ENCODE data around the gene PLEKHO1.

PLEKHO1 gene

GRCh38 chr1:150151291-150152181 is 1.8 kb downstream of the PLEKHO1 start:
- peak; percentile 62 for DNase-seq

DNA sequence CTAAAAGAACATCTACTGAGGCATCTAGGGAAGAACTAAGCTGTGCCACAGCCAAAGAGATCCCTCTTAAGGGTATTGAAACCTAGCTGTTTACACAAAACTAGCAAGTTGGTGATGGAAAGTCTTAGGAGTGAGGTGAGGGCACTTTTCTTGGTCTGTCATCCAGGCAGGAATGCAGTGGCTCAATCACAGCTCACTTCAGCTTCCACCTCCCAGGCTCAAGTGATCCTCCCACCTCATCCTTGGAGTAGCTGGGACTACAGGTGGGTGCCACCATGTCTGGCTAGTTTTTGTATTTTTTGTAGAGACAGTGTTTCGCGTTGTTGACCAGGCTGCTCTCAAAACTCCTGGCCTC is 2.4 kb downstream of the PLEKHO1 start:
- no peak for DNase-seq

- no peak for DNase-seq
Measured at GRCh38 chr1:150152772-150153456, 3.2 kb downstream of the PLEKHO1 start.

DNA sequence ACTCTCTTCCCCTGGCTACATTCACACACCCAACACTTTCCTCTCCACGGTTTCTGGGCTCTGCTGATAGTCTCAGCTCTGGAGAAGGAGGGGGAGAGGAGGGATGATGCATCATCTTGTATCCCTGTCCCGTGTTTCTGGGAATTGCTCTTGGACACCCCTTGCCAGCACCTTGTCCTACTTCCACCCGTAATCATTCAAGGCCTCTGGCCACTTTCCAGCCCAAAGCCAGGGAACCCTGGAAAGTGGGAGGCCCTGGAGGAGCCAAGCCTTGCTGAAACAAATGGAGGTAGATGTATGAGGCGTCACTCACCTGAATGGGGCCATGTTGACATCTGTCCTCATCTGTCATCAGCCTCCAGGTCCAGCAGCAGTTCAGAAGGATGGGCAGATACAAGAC is 4.4 kb downstream of the PLEKHO1 start:
- no peak for DNase-seq

GRCh38 chr1:150155413-150156071 is 5.8 kb downstream of the PLEKHO1 start:
- DNase-seq: no peak

DNA sequence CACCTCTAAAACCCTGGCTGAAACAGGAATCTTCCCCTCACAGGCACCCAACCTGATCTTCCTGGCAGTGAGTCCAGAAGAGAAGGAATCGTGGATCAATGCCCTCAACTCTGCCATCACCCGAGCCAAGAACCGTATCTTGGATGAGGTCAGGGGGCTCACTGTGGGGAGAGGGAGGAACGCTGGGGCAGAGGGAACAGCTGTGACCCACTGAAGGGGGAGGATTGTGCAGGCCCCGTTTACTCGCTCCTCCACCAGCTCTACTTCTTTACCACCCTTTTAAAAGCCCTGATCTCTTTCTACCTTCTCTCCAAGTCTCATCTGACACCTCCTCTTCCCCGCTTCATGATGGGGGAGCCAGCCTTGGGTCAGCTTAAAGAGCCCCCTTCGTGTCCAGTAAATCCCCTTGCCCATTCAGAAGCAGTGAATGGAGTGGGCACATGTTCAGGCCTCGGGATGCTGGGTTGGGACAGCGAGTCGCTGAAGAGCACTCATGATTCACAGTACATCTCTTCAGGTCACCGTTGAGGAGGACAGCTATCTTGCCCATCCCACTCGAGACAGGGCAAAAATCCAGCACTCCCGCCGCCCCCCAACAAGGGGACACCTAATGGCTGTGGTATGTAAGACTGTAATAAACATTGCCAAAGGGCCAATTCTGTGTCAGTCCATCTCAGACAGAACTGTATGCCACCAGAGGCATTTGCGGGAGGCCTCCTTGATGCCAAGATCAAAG is 7.3 kb downstream of the PLEKHO1 start:
- no peak for DNase-seq

DNA sequence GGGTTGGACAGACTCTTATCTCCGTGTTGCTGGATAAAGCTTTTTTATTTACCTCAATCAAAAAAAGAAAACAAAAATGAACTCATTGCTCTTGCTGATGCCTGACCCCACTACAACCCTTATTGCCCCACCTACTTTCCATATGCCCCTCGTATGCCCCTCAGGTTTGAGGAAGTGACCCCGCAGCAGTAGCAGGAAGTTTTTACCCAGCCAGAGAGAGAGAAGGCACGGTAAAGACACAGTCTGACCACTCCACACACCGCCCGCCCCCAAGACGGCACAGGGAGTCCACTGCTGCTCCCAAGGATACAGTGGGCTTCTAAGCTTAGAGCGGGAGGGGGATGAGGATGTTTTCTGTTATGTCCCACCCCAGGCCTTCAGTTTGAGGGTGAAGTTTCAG is 9.8 kb downstream of the PLEKHO1 start:
- no peak for DNase-seq

- no peak for DNase-seq
Measured at GRCh38 chr1:150160964-150161621, 11.4 kb downstream of the PLEKHO1 start.

DNA sequence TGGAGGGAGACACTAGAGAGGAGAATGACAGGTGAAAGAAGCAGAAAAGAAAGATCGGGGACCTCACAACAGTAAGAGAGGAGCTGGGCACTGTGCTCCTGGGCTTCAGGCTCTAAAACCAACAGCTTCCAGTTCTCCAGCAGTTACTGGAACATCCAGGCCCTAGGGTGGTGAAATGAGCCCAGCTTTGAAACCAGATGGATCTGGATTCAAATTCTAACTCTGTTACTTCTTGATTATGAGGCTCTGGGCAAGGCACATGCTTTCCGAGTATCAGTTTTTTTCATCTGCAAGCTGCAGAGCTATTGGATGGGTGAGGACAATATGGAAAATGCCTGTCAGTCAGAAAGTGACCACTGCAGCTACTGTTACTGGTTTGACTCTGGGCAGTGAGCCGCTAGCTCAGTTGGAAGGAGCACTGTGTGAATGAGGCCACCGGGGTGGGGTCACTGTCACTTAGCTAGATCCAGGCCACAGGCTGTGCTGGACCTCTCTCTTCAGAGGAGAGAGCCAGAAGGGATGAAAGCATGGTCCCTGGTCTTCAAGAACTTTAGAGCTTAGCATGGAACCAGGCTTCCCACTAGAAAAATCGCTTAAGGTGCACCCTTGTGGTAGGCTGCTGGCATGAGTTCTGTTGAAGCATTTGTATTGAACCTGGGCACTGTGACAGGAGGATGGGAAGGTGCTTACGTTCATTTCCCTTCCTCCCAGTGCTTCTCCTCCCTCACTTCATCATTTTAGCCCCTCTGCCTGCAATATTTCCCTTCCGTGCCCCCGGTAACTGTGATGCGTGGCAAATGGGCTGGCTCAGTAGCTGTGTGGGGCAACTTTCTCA is 12.2 kb downstream of the PLEKHO1 start:
- DNase-seq: no peak

DNA sequence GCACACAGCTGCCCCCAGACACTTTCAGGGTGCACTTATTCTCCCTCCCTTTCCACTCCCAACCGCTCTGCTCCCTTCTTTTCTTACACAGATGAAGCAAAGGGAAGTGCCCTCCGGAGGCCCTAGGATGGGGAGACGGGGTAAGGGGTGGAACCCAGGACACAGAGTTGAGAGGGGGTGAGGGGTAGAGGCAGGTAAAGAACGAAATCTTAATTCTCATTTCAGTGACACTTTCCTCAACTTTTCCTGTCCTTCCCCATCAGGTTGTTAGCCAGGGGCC is 12.8 kb downstream of the PLEKHO1 start:
- DNase-seq: no peak

GRCh38 chr1:150162862-150163706 is 13.4 kb downstream of the PLEKHO1 start:
- no peak for DNase-seq

GRCh38 chr1:150164224-150164623 is 14.5 kb downstream of the PLEKHO1 start:
- DNase-seq: no peak

DNA sequence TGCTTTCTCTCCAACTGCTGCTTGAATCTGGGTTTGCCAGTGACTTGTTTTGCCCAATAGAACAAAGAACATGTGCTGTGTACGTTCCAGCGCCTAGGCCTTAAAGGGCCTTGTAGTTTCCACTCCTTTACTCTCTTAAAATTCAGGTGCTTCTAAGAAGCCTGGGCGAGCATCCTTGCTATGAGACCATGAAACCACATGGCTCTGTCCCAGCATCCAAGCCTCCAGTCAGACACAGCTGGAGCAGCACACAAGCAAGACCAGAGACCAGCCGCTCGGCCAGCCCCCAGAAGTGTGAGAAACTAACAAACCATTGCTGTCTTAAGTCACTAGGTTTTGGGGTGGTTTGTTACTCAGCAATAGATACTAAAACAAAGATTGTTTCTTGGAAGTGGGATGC is 15.1 kb downstream of the PLEKHO1 start:
- no peak for DNase-seq

DNA sequence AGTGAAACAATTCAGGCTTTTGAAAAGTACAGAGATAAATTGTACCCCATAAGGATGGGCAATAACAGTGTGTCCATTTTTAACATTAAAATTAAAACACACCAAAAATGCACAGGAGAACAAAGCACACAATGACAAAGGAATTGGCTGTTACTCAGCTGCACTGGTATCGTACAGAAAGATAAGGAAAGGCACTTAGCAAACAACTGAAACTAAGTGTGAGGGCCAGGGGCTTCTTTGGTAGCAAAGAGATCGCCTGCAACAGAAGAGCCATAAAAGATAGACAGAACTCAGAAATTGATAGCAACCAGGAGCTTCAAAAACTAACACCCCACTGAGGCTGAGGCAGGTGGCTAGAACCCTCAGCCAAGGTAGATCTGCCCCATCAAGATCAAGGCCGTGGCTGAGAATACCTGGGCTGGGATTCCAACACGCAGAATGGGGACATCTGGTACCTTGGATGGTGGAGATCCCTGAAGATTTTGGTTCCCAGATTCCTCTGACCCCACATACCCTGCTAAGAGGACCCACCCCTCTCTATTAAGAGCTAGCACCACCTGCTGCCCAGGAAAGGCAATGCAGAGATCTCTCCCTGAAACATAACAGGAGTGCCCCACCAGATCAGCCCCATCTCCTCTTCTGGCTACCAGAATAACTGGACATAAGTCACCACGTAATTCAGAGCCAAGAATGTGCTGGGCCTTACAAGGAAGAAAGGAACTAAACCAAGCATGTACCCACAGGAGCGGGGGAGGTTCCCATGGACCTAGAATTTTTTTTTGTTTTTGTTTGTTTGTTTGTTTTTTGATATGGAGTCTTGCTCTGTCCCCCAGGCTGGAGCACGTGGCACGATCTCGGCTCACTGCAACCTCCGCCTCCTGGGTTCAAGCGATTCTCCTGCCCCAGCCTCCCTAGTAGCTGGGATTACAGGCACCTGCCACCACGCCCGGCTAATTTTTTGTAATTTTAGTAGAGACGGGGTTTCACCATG is 16.2 kb downstream of the PLEKHO1 start:
- DNase-seq: peak; percentile 45

GRCh38 chr1:150168960-150169601 is 19.4 kb downstream of the PLEKHO1 start:
- DNase-seq: peak; percentile 48

GRCh38 chr1:150171801-150172200 is 22.1 kb downstream of the PLEKHO1 start:
- DNase-seq: no peak

DNA sequence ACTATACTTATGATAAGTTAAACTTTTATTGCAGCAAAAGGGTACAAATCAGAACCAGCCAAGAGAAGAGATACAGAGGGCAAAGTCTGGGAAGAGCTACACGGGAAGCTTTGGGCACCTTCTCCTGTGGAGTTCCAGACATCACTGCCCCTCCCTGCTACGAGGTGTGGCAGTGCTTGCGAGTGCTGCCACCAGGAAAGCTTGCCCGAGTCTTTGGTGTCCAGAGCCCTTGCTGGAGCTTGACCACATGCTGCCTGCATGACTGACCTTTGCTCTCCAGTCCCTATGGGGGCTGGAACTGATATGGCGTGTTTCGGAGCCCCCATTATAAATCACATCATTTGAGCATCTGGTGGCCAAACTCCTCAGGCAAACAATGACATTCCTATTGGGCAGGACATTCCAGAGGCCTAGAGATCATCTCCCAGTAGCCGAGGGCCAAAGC is 23.4 kb downstream of the PLEKHO1 start:
- DNase-seq: no peak

- no peak for DNase-seq
Measured at GRCh38 chr1:150176593-150176992, 26.9 kb downstream of the PLEKHO1 start.

DNA sequence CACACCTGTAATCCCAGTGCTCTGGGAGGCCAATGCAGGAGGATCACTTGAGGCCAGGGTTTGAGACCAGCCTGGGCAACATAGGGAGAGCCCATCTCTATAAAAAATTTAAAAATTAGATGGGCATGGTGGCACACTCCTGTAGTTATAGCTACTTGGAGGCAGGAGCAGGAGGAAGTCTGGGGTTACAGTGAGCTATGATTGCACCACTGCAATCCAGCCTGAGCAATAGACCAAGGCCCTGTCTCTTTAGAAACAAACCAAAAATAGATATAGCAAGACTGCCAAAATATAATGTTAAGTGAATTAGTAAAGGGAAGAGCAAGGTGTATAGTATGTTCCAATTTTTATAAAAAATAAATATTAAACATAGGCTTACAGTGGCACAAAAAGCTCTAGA is 28.8 kb downstream of the PLEKHO1 start:
- DNase-seq: no peak
